GM21737 (cell line): ENCODE results near the gene CXCL1.

ENCODE experiments used
- ATAC-seq: cut with Tn5 transposase; IDR thresholded peaks from one replicate; pipeline ENCODE4 v1.9.1; 2021; ENCODE audit warnings: mild to moderate bottlenecking, moderate library complexity; ENCODE audit not compliant: unreplicated experiment

CXCL1 gene

DNA sequence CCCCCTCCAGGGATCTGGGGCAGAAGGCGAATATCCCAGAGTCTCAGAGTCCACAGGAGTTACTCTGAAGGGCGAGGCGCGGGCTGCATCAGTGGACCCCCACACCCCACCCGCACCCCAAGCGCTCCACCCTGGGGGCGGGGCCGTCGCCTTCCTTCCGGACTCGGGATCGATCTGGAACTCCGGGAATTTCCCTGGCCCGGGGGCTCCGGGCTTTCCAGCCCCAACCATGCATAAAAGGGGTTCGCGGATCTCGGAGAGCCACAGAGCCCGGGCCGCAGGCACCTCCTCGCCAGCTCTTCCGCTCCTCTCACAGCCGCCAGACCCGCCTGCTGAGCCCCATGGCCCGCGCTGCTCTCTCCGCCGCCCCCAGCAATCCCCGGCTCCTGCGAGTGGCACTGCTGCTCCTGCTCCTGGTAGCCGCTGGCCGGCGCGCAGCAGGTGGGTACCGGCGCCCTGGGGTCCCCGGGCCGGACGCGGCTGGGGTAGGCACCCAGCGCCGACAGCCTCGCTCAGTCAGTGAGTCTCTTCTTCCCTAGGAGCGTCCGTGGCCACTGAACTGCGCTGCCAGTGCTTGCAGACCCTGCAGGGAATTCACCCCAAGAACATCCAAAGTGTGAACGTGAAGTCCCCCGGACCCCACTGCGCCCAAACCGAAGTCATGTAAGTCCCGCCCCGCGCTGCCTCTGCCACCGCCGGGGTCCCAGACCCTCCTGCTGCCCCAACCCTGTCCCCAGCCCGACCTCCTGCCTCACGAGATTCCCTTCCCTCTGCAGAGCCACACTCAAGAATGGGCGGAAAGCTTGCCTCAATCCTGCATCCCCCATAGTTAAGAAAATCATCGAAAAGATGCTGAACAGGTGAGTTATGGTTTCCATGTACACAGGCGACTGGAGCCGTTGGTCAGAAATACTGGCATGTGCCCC, at the start of gene CXCL1:
TSS of gene CXCL1 (plus strand) at position 264 of the 926 bp plus-strand sequence. CDS start at position 342, 78 bp downstream.
- no peak for ATAC-seq

DNA sequence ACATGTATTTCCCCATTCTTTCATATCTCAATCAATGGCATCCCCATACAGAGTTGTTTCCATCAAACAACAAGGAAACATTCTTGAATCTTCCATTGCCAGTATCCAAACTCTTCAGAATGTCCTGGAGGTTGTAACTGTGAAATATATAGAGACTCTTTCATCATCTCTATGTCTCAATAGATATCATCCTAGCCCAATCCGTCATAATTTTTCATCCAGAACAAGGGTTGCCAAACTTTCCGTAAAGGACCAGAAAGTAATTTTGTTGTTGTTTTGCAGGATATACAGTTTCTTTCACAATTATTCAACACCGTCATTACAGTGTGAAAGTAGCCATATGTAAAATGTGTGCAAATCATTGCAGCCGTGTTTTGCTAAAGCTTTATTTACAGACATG, 47.9 kb upstream of the CXCL1 start:
- no peak for ATAC-seq

DNA sequence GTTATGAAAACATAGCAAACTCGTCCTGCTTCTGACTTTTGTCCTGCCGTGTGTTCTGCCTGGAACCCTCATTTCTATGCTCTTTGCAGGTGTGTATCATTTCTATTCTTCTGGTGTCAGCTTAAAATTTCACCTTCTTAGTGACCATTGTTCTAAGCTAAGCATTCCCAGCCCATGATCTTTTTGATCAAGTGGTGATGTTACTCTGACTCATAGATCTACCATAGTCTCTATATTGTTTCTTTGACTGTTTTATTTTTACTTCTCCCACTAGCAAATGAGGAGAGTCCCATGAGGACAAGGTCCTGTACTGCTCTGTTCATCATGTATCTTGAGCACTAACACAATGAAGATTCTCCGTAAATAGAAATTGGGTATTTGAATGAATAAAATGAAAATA, 46.8 kb upstream of the CXCL1 start:
- ATAC-seq, result no peak

DNA sequence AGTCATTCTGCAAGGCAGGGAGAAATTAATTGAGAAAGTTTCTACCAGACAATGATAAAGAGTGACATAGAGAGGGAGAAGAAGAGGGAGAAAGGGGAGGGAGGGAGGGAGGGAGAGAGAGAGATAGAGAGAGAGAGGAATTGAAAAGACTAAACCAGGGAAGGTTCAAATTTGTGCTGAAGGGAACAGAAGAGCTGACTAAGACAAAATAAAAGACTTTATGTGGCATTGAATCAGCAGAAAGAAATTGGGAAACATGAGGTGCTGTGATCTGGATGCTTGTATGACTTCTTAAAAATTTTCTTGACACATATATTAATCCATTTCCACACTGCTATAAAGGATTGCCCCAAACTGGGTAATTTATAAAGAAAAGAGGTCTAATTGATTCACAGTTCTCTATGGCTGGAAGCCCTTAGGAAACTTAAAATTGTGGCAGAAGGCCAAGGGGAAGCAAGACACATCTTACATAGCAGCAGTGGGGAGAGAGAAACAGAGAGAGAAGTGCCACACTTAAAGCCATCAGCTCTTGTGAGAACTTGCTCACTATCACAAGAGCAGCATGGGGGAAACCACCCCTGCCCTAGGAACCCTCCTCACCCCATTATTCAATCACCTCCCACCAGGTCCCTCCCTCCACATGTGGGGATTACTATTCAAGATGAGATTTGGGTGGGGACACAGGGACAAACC, 46.2 kb upstream of the CXCL1 start:
- no peak for ATAC-seq

DNA sequence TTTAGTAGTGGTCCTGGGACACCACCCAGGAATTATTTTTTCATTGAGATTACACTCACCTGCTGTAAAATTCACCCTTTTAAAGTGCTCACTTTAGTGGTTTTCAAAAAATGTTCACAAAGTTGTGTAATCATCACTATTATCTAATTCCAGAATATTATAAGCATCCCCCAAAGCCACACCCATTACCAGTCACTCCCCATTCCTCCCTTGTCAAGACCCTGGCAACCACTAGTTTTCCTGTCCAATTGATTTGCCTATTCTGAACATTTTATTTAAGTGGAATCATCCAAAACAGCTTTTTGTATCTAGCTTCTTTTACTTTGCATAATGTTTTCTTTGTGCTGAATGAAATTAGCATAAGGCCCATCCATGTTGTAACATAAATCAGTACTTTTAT, 45.4 kb upstream of the CXCL1 start:
- ATAC-seq, result no peak

DNA sequence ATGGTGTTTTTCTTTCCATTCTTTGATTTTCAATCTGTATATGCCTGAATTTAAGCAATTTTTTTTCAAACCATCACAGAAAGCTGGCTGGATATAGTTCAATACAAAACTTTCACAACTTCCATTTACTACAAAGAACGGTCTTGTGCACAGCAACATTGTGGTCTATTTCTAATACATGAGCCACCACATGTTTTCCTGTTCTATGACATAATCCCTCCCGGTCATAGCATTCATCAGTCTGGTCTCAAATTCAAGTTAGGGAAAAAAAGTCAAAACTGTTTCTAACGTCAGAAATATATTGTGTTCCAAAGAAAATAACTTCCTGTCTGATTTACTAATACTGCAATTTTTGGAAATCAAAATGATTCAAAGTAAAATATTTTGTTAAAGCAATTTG, 40.2 kb upstream of the CXCL1 start:
- no peak for ATAC-seq

DNA sequence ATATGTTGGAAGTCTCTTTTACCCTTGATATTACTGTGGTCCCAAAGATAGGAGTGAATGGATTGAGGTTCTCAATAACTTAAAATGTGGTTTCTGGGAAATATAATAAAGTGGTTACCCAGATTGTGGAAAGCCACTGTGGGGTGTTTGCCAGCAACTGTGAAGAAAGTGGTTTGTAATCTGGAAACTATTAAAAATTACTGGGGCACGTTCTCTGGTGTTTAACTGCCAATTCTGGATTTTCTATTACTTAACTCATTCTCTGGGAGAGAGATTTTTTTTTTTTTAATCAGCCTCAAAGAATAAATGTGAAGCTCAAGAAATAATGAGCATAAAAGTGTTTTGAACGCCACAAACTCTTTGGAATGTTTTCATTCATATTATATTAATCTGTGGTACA, 37.6 kb upstream of the CXCL1 start:
- ATAC-seq, result no peak

DNA sequence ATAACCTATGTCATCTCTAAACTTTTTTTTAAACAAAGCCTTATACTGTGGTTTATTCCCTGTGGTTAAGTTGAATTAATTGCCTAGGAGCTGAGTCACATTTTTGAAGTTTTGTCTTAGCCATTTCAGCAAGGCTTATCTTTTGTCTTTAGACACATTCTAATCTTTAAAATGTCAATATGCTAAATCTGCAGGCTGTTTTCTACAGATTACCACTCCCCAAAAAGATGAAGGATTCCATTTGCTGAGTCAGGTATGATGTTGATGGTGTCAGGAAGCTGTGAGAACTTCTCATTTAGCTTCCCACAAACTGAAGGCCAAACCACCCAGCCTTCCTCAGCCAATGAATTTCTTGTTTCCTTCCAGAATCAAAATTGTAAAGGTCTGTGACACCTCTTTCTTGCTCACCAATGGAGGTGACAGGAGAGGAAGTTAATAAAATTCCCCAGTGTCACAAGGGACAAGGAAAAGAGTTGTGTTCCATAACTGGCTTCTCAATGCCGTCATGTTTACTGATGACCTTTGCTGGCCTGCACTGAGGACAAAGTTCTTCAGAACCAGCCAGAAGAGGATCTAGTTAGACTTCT, 36.4 kb upstream of the CXCL1 start:
- no peak for ATAC-seq

DNA sequence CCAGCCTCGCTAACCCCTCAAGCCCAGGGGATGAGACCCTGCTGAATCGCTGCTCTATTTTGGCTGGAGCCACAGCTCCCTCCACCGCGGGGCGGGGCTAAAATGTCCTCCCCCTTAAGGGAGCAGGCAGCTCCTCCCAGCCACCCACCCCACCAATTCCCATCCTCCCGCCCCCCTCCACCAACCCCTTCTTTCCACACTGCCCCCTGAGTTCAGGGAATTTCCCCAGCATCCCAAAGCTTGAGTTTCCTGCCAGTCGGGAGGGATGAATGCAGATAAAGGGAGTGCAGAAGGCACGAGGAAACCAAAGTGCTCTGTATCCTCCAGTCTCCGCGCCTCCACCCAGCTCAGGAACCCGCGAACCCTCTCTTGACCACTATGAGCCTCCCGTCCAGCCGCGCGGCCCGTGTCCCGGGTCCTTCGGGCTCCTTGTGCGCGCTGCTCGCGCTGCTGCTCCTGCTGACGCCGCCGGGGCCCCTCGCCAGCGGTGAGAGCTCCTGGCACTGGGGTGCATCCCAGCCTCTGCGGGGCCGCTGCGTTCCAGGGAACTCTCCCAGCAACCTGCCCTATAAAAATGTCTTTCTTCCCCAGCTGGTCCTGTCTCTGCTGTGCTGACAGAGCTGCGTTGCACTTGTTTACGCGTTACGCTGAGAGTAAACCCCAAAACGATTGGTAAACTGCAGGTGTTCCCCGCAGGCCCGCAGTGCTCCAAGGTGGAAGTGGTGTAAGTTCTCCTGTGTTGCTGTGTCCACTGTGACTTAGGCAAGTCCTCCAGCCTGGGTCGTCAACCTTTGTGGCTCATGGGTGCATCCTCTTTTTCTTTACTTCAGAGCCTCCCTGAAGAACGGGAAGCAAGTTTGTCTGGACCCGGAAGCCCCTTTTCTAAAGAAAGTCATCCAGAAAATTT, 32.6 kb upstream of the CXCL1 start, which contains the start of gene CXCL6:
TSS of gene CXCL6 (plus strand) at position 306 of the 907 bp plus-strand sequence. CDS start at position 379, 73 bp downstream.
- no peak for ATAC-seq

DNA sequence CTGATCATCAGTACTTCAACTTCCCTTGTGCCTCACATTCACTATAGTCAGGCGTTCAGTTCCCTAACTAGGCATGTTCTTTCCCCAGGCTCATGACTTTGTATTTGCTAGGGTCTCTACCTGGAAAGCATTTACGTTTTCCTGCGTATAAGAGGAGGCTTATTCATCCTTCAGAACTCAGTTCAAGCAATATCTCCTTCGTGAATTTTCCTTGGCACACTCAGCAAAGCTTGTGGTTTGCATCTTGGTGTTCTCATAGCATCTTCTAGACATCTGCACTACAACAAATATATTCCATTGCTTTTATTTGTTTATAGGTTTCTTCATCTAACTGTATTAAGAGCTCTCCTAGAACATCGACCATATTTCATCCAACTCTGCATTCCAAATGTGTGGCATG, 30.1 kb upstream of the CXCL1 start:
- ATAC-seq, result no peak

DNA sequence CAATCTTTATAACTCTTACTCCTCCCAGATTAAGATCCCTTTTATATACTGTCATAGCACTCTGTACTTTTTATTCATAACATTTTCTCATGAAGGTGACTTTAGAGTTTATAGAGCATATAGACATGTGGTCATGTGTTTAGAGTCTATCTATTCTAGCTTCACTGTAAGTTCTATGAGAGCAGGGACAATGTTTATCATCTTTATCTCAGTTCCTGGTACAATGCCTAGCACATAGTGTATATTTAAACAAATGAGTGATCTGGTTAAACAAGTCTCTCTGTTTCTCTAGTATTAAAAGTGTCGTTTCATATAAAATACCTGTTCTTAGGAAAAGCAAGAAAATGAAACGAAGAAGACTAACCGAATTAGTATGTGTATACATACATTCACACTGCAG, 29.5 kb upstream of the CXCL1 start:
- ATAC-seq, result no peak

DNA sequence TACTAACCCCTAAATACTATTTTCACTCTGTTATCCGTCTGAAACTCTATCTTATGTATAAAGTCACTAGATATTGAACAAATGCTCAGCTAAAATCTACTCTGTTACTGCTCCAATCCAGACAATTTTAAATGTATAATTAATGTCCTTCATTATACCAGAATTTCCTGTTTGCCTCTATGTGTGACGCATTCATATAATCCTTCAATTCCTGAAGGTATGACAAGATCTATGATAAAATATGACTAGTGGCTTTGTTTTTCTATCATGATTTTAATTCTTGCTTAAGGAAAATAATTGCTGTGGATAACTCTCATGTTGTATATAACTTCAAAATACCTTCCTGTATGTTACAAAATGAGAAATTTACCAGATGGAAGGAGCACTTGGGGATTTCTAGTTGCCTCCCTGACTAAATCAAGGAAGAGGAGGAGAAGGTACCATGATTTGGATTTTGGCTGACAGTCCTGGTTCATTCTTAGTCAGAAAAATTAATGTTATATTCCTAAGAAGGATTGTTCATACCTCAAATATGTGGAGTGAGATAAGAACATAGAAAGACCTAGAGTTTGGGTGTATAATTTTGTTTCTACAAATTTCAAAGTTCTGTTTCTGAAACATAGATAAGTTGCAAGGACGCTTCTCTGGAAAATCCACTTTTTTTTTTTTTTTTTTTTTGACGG, 27.8 kb upstream of the CXCL1 start:
- no peak for ATAC-seq

DNA sequence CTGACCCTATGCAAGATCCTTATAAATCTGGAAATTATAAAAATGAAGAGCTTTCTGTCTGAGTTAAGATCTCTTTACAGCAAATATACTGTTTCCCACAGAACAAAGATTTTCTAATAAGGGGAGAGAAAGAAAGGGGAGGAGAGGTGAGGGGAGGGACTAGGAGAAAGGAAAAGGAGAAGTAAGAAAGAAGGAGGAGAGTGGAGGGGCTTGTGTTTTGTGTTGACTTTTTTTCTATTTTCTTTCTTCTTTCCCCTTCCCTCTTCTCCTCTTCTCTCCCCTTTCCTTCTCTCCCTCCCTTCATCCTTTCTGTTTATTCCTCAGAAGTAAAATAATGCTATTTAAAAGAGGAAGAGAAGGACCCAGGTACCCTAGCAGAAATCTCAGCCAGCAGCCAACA, 26.5 kb upstream of the CXCL1 start:
- ATAC-seq, result no peak

DNA sequence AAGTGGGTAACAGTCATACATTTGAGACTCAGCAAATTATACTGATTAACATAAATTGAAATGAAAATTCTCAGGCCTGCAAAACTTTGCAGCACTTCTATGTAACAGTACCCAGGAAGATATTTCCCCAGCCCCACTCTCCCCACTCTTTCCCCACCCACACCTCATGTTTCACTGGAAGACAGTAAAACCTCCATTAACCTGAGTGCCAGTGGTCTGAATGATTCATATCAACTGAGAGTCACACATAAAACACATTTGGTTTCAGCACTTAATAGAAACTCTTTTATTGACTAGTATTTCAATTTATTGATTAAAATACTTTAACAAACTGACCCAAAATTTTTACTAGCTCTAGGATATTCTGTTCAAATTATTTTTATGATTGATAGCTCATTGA, 25.8 kb upstream of the CXCL1 start:
- no peak for ATAC-seq

DNA sequence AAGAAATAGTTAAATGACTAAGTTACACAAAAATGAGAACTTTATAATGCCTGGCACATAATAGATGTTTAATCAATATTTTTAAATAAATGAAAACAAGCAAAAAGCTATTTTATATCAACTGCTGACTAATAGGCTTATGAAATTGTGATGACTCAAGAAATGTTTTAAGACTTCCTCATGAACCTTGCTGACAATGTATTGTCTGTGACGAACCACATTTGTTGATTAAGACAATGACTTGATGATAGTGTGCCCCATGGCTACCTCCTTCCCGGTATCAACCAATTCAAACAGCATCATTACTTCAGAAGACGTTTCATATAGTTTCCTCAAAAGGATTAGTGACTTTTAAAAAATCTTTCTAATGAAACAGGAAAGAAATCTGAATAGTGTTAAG, 24.8 kb upstream of the CXCL1 start:
- no peak for ATAC-seq

DNA sequence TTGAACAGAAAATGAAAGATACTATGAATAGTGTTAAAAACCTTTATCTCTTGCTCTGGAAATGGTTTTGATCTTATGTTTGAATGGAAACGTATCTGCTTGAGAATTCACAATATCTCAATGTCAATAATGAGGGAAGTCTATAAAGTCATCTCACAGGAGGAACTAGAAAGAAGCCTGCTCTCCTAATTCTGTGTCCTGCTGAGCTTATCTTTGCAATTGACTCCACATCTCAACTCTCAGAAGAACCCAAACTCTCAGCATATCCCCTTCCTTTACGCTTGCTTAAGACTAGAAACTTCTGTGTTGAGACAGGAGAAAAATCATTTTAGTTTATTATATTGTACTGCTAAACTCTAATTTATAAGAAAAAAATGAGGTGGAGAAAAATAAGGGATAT, 24.4 kb upstream of the CXCL1 start:
- no peak for ATAC-seq

DNA sequence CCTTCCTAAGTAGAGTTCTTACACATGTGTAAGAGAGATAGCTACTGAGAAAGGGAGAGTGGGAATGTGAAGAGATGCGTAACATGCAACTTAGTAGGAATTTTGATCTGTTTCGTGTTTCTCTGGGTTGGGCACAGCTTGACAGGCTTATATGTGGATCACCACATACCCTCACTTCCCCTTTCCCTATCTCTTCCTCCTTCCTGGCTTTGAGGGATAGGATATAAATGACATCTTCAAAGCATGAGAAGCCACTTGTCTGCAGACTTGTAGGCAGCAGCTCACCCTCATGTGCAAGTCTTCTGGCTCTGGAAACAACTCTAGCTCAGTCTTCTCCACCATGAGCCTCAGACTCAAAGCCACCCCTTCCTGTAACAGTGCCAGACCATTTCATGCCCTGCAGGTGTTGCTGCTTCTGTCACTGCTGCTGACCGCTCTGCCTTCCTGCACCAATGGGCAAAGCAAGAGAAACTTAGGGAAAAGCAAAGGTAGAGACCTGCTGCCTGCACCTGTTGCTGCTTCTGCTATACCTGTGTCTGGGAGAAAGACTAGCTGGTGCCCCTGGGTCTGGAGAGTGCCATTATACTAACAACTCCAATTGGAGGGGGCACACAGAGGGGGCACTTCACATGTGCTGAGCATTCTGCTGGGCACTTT, 21.5 kb upstream of the CXCL1 start:
- no peak for ATAC-seq

DNA sequence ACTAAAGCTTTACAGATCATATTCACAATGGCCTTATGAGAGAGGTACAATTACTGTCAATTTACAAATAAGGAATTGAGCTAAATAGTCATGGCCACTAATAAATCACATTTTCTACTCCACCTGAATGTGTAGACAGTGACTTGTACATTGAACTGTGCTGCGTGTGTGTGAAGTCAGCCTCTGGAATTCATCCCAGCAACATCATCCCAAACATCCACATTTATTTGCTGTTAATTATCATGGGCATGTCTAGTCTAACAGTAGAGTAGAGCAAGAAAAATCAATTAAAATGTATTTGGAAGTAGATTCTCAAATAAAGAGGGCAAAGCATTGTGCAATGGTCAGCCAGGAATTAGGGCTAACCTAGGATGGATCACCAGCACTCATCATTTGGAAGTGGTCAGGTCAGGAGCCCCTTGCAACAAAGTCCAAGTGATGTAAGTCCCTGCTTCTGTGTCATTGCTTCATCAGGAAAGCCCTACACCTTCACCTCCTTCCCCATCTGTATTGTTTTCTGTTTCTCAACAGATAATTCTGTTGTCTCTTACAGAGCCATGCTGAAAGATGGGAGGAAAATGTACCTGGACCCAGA, 20.9 kb upstream of the CXCL1 start:
- ATAC-seq, result no peak

DNA sequence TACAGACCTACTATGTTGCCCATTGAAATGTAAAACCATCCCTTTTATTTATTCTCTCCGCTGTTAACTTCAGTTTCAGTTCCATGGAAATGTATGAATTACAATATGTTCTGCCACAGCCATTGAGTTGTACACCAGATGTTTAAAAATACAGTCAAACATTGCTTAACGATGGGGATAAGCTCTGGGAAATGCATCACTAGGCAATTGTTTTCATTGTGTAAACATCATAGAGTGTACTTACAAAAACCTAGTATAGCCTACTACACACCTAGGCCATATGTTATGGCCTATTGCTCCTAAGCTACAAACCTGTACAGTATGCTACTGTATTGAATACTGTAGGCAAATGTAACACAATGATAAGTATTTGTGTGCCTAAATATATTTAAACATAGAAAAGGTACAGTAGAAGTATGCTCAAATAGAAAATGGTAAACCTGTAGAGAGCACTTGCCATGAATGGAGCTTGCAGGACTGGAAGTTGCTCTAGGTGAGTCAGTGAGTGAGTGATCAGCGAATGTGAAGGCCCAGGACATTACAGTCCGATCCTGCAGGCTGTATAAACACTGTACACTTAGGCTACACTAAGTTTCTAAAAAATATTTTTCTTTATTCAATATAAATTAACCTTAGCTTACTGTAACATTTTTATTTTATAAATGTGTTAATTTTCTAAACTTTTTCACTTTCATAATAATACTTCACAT, 18.8 kb upstream of the CXCL1 start:
- no peak for ATAC-seq
